Posterior cingulate gyrus (tissue), 11 donors: Measurements from ENCODE around the gene C4BPA.
A peak's percentile ranks its signal among the peaks of the same experiment; 100 is the strongest.

ENCODE experiments used
- DNase-seq, 10 donors: peaks; one replicate each; pipeline versions ENCODE4 v3.0.0 to v3.0.0-alpha.2; 2020 to 2021; ENCODE audit warnings: mixed read lengths in 3 of 10
- intact Hi-C: fragments of 100-400 bp; cut with DNase I; formaldehyde crosslinking; loops from one replicate; pipeline ENCODE4 v1.15.1; 2023

C4BPA gene

DNA sequence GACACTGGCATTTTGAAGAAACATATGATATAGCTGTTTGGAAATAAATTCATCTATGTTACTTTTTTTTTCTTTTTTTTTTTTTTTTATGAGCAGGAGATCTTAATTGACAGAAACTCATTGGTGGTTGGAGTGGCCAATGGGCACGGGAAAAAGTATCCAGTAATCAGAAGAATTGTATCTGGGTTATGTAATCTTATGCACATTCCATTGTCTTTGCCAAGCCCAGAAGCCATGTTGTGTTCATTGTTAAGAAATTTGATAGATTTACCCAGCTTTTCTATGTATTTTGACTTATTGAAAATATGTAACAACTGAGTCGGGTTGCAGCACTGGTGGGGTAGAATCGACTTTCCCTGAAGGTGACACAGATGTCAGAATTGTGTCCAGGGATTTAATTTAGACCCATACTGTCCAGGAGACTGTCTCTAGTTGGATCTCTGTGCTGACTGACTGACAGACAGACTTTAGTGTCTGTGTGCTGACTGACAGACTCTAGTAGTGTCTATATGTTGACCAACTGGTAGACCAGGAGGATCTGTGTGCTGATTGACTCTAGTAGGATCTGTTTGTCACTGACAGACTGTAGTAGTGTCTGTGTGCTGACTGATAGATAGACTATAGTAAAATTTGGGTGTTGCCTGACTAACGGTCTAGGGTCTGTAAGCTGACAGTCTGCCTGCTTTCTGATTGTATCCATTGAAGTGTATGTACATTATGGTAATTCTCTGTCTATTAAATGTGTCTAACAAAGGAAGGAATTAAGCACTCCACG lies 27.7 kb upstream of the C4BPA start:
- no peak for DNase-seq
- intact Hi-C loops, result loop anchor here (2.0 kb wide), 1 partner anchor 26 kb away; the partner anchor contains the start of gene YOD1

GRCh38 chr1:207077012-207077411 lies 27.0 kb upstream of the C4BPA start:
- DNase-seq, result no peak
- intact Hi-C loops, result loop anchor here (2.0 kb wide), 1 partner anchor 26 kb away; the partner anchor contains the start of gene YOD1

- DNase-seq, result peak in 6 of 10 donors; percentile 28 to 86 (median 54)
- intact Hi-C loops, result loop anchor here (2.0 kb wide), 1 partner anchor 27 kb away; the partner anchor contains the start of gene YOD1
These were observed 26.3 kb upstream of the C4BPA start for GRCh38 chr1:207077470-207078377.

DNA sequence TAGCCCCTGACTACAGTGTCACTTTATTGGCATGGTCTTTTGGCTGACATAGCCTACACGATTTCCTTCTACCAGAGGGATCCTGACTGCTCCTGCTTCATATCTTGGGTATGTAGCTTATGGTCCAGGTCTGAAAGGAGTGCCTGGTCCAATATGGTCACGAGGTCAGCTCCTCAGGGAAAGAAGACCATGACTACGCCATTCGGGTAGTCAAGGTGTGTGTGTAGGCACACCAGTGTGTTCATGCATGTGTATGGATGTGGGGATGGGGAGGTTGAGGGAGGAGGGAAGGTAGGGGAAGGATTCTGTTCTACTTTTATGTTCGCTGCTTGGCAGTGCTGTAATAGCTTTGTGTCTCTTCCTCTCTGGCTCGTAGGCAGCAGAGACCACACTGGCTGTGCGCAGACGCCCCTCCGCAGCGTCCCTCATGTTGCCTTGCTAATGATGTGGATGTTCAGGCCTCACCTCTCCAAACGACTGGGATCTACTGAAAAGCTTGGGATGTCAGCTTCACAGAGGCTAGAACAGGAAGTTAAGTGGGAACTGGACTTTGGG lies 25.4 kb upstream of the C4BPA start:
- no peak for DNase-seq
- intact Hi-C loops, result no loop called here

- no peak for DNase-seq
- intact Hi-C loops, result no loop called here
These were observed 24.3 kb upstream of the C4BPA start for GRCh38 chr1:207079706-207080241.

DNA sequence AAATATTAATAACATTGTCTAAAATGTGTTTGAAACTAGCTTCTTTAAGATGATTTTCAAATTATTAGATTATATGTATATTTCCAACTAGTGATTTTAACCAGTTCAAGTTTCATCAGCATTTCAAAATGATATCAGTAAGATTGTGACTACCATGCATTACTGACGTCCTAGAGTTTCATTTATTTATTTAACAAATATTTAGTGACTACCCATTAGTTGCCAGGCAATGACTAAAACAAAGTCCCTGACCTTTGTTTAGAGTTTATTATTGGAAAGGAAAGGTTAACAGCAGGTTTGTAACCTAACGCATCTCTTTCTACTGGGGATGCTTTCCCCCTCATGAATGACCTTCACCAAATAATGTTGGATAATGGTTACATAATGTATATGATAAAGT lies 22.9 kb upstream of the C4BPA start:
- intact Hi-C loops, result no loop called here
- DNase-seq, result no peak

- intact Hi-C loops, result no loop called here
- DNase-seq, result no peak
These were observed 22.2 kb upstream of the C4BPA start for GRCh38 chr1:207081806-207082205.

DNA sequence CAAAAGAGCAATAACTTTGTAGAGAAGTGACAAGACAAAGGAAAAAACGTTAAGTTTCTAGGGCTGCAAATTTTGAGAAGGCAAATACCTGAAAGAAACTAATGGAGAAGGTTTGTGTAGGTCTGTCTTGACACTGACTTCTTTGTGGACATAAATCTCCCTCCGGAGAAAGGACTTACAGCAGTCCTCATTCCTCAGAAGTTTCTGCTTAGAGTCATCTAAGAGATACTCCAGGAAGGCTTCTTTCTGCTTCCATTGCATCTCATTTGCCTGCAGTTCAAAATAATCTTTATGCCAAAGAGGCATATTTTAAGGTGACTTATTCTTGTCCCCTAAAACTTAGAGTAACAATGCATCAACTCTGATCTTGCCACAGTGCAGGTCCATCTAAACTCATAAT lies 19.8 kb upstream of the C4BPA start:
- intact Hi-C loops, result loop anchor here (2.0 kb wide), 2 partner anchors 321 to 415 kb away; no protein-coding TSS in a partner anchor
- DNase-seq, result no peak

- intact Hi-C loops, result loop anchor here (2.0 kb wide), 2 partner anchors 320 to 414 kb away; no protein-coding TSS in a partner anchor
- DNase-seq, result peak in 3 of 10 donors; percentile 21 to 39 (median 28)
These were observed 19.3 kb upstream of the C4BPA start for GRCh38 chr1:207084701-207085180.

GRCh38 chr1:207085887-207086286 lies 18.1 kb upstream of the C4BPA start:
- intact Hi-C loops, result loop anchor here (2.0 kb wide), 2 partner anchors 319 to 413 kb away; no protein-coding TSS in a partner anchor
- DNase-seq, result no peak

- intact Hi-C loops, result no loop called here
- no peak for DNase-seq
These were observed 15.9 kb upstream of the C4BPA start for GRCh38 chr1:207088161-207088560.

DNA sequence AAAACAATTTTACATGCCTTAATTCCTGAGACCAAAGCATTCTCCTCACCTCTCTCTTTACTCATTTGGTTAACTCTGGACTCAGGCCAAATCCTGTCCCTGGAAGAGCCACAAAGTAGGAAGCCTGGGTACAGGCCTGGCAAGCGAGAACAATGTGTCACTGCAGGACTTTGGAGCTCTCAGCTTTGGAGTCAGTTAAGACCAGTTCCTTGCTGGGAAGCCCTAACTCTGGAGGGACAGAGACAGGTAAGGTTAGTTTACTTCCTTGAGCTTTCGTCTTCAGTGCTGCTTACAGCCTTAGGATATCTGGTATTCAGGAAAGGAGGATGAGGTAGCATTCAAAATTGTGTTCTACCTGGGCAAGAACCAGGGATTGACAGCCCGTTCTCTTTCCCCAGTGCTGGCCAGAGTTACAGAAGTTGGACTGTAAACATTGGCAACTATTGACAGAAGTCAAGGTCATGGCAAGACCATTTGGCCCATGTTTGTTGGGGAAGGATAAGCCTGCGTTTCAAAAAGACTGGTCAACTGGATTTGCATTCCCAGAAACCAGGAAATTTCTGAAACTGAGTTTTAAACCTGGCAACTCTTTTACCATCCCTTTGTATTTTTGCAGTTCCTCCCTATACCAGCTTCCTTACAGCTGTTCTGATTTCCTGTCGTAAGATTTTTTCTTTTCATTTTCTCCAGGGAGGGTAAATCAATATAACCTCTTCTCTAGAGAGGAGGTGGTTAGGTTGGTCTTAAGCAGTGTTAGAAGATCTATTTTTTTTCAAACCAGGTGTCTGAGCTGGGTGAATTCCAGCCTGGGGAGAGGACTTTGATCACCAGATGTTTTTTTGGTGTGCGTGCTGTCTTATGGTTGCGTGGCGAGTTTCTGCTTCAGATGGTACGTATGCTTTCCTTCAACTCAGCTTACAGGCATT lies 15.1 kb upstream of the C4BPA start, which contains the start of gene C4BPB:
C4BPB (plus strand) TSS at position 160 of the 926 bp plus-strand sequence; CDS start at position 832, 672 bp downstream.
- DNase-seq, result no peak
- intact Hi-C loops, result no loop called here

DNA sequence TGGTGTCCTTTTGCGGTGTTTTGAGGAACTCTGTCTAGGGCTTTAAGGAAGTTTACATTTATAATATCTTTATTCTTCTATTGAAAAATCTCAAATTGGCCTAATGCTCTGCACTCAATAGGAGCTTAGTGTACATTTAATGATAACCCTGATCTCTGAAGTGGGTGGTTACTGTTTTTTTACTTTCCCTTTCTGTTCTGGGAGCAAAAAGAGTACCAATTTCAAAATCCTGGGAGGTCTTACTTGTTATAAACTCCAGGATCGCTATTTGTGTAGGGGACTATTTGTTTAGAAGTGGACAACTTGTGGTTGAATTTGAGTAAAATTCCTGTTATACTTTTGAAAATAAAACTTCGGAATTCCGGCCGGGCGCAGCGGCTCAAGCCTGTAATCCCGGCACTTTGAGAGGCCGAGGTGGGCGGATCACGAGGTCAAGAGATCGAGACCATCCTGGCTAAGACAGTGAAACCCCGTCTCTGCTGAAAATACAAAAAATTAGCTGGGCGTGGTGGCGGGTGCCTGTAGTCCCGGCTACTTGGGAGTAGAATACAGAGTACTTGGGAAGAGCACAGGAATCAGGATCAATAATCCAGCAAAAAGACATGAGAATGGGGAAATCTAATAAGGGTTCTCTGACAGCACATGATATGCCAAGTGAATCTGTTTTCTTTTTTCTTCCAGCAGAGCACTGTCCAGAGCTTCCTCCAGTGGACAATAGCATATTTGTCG lies 14.2 kb upstream of the C4BPA start:
- intact Hi-C loops, result no loop called here
- no peak for DNase-seq

- intact Hi-C loops, result no loop called here
- DNase-seq, result no peak
These were observed 12.7 kb upstream of the C4BPA start for GRCh38 chr1:207091200-207091908.

DNA sequence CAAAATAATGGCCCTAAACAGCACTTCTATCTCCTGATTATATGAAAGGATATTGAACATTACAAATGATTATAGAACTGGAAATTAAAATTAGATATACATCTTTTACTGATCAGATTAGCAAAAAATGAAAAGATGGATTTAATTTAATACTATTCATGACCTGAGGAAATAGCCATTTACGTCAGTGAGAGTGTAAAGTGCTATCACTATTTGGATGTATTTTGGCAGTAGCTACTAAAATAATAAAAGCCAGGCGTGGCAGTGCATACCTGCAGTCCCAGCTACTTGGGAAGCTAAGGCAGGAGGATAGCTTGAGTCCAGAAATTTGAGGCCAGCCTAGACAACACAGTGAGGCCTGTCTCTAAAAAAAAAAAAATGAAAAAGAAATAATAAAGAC lies 10.1 kb upstream of the C4BPA start:
- intact Hi-C loops, result no loop called here
- no peak for DNase-seq

GRCh38 chr1:207097871-207098324 lies 6.1 kb upstream of the C4BPA start:
- intact Hi-C loops, result no loop called here
- no peak for DNase-seq

DNA sequence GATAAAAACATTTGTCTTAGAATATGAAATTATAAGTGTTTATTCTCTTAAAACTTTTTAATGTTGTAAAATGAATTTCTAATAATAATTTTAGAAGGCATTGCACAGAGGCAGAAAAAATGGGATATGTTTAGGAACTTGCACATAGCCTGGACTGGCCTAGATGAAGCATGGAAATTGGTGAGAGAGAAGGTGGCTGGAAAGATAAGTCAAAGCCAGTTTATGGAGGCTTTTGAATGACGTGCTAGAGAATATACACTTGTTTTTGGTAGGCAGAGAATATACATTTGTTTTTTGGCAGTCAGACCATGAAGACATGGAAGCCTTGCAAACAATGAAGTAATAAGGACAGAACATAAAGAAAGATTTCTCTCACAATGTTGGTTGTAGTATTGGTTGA lies 2.3 kb upstream of the C4BPA start:
- intact Hi-C loops, result no loop called here
- DNase-seq, result no peak

GRCh38 chr1:207102146-207102545 lies 1.9 kb upstream of the C4BPA start:
- intact Hi-C loops, result no loop called here
- no peak for DNase-seq
